Neural cell (in vitro differentiated cells): Measurements from ENCODE around the gene ROCK1. TPM values are rescaled to one million over a fixed set of nuclear protein-coding genes. Genes with fewer than 3 reads are reported as not detected.

Experiments
- H2AFZ ChIP-seq: fragments of 200-600, 300-800 bp; sonication (generic), shearing (Covaris generic); 2 replicates; pipeline ENCODE4 v1.6.0; 2014; ENCODE audit warnings: low read depth, mild to moderate bottlenecking, antibody characterized with exemption, low read length, moderate library complexity
- H3F3A ChIP-seq: fragments of 200-600 bp; shearing (Covaris generic); 2 replicates; pipeline ENCODE4 v1.6.1; 2016; ENCODE audit warnings: mild to moderate bottlenecking, moderate library complexity, mixed read lengths, antibody characterized with exemption, low read length; ENCODE audit not compliant: insufficient read depth, poor library complexity, severe bottlenecking
- H3K27ac ChIP-seq: fragments of 200-600, 300-800 bp; sonication (generic), shearing (Covaris generic); 2 replicates; pipeline ENCODE4 v1.5.1; 2014; ENCODE audit warnings: mild to moderate bottlenecking, low read length, moderate library complexity
- H3K27me3 ChIP-seq: fragments of 300-800, 200-600 bp; sonication (generic), shearing (Covaris generic); 2 replicates; pipeline ENCODE4 v1.6.0; 2014; ENCODE audit warnings: mild to moderate bottlenecking, low read depth, low read length, moderate library complexity; ENCODE audit not compliant: insufficient read depth
- H3K36me3 ChIP-seq: fragments of 300-800, 200-600 bp; sonication (generic), shearing (Covaris generic); 2 replicates; pipeline ENCODE4 v1.5.1; 2014; ENCODE audit warnings: mild to moderate bottlenecking, antibody characterized with exemption, low read length, moderate library complexity; ENCODE audit not compliant: insufficient read depth
- H3K4me2 ChIP-seq: fragments of 300-800, 200-600 bp; sonication (generic), shearing (Covaris generic); 2 replicates; pipeline ENCODE4 v1.6.0; 2014; ENCODE audit warnings: mild to moderate bottlenecking, low read length
- H3K4me3 ChIP-seq: fragments of 300-800, 200-600 bp; sonication (generic), shearing (Covaris generic); 2 replicates; pipeline ENCODE4 v1.5.1; 2014; ENCODE audit warnings: mild to moderate bottlenecking, low read length, moderate library complexity
- H3K79me2 ChIP-seq: fragments of 200-600 bp; shearing (Covaris generic); replicated peaks from 2 replicates; pipeline ENCODE4 v1.6.0; 2014; ENCODE audit warnings: mild to moderate bottlenecking, low read length, moderate library complexity; ENCODE audit not compliant: insufficient read depth
- H3K9ac ChIP-seq: fragments of 300-800, 200-600 bp; sonication (generic), shearing (Covaris generic); 2 replicates; pipeline ENCODE4 v1.6.1; 2016; ENCODE audit warnings: mild to moderate bottlenecking, low read length, mixed read lengths
- H3K9me2 ChIP-seq: fragments of 200-600 bp; shearing (Covaris generic); 2 replicates; pipeline ENCODE4 v1.6.1; 2016; ENCODE audit warnings: mild to moderate bottlenecking, low read length, mixed read lengths; ENCODE audit not compliant: insufficient read depth
- H3K9me3 ChIP-seq: fragments of 200-600, 300-800 bp; sonication (generic), shearing (Covaris generic); 2 replicates; pipeline ENCODE4 v1.6.1; 2016; ENCODE audit warnings: mild to moderate bottlenecking, mixed run types, low read length, moderate library complexity, mixed read lengths
- H4K20me1 ChIP-seq: fragments of 200-600 bp; shearing (Covaris generic); 2 replicates; pipeline ENCODE4 v1.6.1; 2016; ENCODE audit warnings: mild to moderate bottlenecking, mixed run types; ENCODE audit not compliant: insufficient read depth
- CTCF ChIP-seq: fragments of 450-650 bp; IDR thresholded peaks from 2 replicates; pipeline ENCODE4 v1.5.1; 2014; ENCODE audit warnings: antibody characterized with exemption, mild to moderate bottlenecking, moderate library complexity; ENCODE audit not compliant: poor library complexity, severe bottlenecking
- EP300 ChIP-seq: fragments of 450-650 bp; conservative IDR thresholded peaks from 2 replicates; pipeline ENCODE4 v1.6.1; 2014; ENCODE audit warnings: antibody characterized with exemption, mild to moderate bottlenecking, moderate library complexity; ENCODE audit not compliant: poor library complexity, severe bottlenecking
- EZH2 ChIP-seq: fragments of 200-600, 300-800 bp; shearing (Covaris generic), sonication (generic); IDR thresholded peaks from 2 replicates; pipeline ENCODE4 v1.6.1; 2014; ENCODE audit warnings: antibody characterized with exemption, low read length, borderline replicate concordance, mild to moderate bottlenecking; ENCODE audit not compliant: insufficient read depth, poor library complexity, severe bottlenecking
- POLR2AphosphoS5 ChIP-seq: IDR thresholded peaks from 2 replicates; pipeline ENCODE4 v1.6.1; 2012
- REST ChIP-seq: IDR thresholded peaks from 2 replicates; pipeline ENCODE4 v1.6.1; 2012; ENCODE audit warnings: borderline replicate concordance
- SMC3 ChIP-seq: fragments of 450-650 bp; conservative IDR thresholded peaks from 2 replicates; pipeline ENCODE4 v1.6.1; 2014; ENCODE audit warnings: antibody characterized with exemption, mild to moderate bottlenecking, moderate library complexity; ENCODE audit not compliant: poor library complexity
- polyA plus RNA-seq: library from polyadenylated mRNA; depleted of rRNA; stranded (reverse); fragments of >200 nt; gene quantifications from 2 replicates; pipeline ENCODE4 v1.2.3, GENCODE V29; 2014

ROCK1 gene
- polyA plus RNA-seq, 1 donor from 2014 or later = 43.0 TPM

DNA sequence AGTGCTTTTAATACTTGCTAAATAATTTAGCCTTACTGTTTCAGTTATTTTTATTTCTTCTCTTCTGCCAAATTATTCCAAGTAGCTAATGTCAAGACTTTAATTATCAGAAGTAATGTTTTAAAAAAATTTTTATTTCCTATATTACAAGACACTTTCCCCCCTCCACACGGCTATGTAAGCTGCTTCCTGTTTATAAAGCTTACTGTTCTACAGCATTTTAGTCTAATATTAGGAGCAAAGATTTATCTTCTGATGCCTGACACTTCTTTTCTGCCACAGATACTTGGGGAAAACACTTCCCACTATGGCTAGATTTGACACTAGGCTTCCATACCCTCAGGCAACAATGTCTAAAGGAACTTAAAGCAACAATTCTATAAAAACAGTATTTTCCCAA, 62.3 kb downstream of the ROCK1 start:
- no peaks in the 10 kb centered on the region for H3F3A ChIP-seq
- H3K4me2 ChIP-seq = no peak overlapping the region
- H4K20me1 ChIP-seq = no peaks in the 10 kb centered on the region
- H3K9me2 ChIP-seq = no peaks in the 10 kb centered on the region
- H3K27ac ChIP-seq = no peak overlapping the region
- H2AFZ ChIP-seq = no peak overlapping the region
- no peak overlapping the region for H3K9ac ChIP-seq
- no peaks in the 10 kb centered on the region for H3K27me3 ChIP-seq
- H3K9me3 ChIP-seq = no peaks in the 10 kb centered on the region
- H3K36me3 ChIP-seq = no peaks in the 10 kb centered on the region
- H3K4me3 ChIP-seq = no peak overlapping the region
- peaks cover 6% of the 10 kb centered on the region for H3K79me2 ChIP-seq
- TF ChIP-seq EP300 = no peak
- no peak for TF ChIP-seq CTCF
- TF ChIP-seq REST = no peak
- no peak for TF ChIP-seq POLR2AphosphoS5
- TF ChIP-seq SMC3 = no peak

DNA sequence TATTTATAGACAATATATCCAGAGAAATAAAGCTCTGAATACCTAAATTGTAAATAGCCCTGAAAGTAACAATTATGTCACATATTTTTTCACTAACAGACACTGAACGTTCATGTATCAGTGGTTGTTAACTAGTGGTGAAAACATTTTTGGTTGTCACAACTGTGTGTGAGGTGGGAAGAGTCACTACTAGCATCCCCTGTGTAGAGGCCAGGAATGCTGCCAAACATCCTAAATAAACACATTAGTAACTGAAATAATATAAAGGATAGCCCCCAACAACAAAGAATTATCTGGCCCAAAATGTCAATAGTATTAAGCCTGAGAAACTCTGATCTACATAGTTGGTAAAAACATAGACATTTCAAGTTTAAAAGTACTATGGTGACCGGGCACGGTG, 64.5 kb downstream of the ROCK1 start:
- no peak overlapping the region for H2AFZ ChIP-seq
- H3F3A ChIP-seq = no peaks in the 10 kb centered on the region
- no peaks in the 10 kb centered on the region for H3K9me3 ChIP-seq
- H3K4me2 ChIP-seq = no peak overlapping the region
- no peak overlapping the region for H3K4me3 ChIP-seq
- H4K20me1 ChIP-seq = no peaks in the 10 kb centered on the region
- H3K9ac ChIP-seq = no peak overlapping the region
- no peak overlapping the region for H3K27ac ChIP-seq
- H3K79me2 ChIP-seq = peaks cover 6% of the 10 kb centered on the region
- H3K36me3 ChIP-seq = no peaks in the 10 kb centered on the region
- H3K9me2 ChIP-seq = no peaks in the 10 kb centered on the region
- TF ChIP-seq SMC3 (no peak), EZH2 (no peak)
- H3K27me3 ChIP-seq = no peaks in the 10 kb centered on the region

DNA sequence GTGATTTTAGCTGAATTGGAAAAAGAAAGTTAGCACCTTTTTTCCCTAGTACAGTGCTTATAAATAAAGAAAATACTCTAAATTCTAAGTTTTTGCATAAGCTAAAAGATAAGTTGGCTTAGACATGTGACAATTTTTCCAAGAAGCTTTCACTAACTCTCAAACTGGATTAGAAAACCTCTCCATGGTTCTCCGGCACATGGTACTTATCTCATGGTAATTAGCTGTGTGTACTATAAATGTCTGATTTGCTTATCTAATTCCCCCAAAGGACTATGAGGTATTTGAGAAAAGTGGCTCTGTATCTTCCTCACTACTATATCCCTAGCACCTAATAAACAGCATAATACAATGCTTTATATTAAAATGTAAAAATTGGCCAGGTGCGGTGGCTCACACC, 71.1 kb downstream of the ROCK1 start:
- no peaks in the 10 kb centered on the region for H3K9me2 ChIP-seq
- TF ChIP-seq EP300 (no peak), EZH2 (no peak)

More for the DNA sequence above, 71.1 kb downstream of the ROCK1 start:
- no peaks in the 10 kb centered on the region for H3K36me3 ChIP-seq
- H3K27ac ChIP-seq = no peak overlapping the region
- H3K9me3 ChIP-seq = no peaks in the 10 kb centered on the region
- no peak overlapping the region for H2AFZ ChIP-seq
- H3K4me2 ChIP-seq = no peak overlapping the region
- no peaks in the 10 kb centered on the region for H3K27me3 ChIP-seq
- H3K9ac ChIP-seq = no peak overlapping the region
- no peaks in the 10 kb centered on the region for H4K20me1 ChIP-seq
- no peaks in the 10 kb centered on the region for H3K79me2 ChIP-seq
- no peak overlapping the region for H3K4me3 ChIP-seq
- H3F3A ChIP-seq = no peaks in the 10 kb centered on the region
